Stimulated activated CD4-positive, alpha-beta T cell treated with anti-CD3 and anti-CD28 coated beads, Interleukin-4, amount 100 ng/mL, for 24 hours (primary cell): Measurements from ENCODE around the gene ASF1B.
"Not testable (repeated sequence)": the region's sequence is repeated elsewhere in the genome, so short reads cannot be mapped to it uniquely, and the experiment has no call there.

ENCODE experiments used
- DNase-seq: peaks from one replicate; pipeline ENCODE4 v3.0.0-alpha.2; 2020

Gene ASF1B

DNA sequence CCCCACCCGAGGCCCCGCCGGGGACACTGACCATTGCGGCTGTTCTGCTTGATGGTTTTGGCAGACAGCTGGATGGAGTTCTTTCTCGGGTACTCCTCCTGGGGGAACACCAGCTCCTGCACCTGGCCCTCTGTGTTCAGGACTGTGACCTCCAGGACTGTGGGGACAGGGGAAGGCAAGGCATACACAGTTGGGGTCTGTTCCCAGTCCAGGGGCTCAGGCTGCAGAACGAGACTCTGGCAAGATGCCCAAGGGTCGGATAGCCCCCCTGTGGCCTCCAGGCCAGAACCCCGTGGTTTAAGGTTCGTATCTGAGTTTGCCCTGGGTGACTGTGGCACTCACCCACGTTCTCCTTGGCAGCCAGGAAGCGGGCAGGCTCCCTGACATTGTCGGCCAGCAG is 22.7 kb upstream of the ASF1B start:
- DNase-seq, result no peak

DNA sequence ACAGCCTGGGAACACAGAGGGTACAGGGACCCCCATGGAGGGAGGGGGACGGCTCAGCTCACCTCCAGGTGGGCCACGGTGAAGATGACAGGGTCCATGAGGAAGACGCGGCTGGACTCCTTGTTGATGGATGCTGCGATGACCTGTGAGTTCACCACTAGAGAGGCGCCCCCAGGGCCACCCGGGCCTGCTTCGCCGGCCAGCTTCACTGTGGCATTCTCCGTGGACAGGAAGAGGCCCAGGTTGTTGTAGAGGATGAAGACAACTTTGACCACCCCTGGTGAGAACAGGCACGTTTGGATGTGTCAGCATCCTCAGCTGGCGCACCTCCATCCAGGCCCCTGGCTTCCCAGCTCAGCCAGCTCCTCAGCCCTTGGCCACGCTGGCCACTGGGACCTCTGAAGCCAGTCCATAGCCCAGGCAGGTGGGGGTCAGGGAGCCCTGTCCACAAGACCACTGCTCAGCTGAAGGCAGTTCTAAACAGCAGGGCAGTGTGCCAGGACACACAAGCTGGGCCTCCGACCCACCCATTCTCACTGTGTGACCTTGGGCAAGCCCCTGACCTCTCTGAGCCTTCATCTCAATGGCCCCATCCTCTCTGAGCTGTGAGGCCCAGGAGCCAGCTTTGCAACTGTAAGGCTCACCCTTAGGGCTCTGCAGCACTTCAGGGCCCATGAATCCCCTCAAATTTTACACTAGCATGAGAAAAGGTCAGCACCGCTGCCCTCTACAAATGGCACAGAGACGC is 22.1 kb upstream of the ASF1B start:
- no peak for DNase-seq

DNA sequence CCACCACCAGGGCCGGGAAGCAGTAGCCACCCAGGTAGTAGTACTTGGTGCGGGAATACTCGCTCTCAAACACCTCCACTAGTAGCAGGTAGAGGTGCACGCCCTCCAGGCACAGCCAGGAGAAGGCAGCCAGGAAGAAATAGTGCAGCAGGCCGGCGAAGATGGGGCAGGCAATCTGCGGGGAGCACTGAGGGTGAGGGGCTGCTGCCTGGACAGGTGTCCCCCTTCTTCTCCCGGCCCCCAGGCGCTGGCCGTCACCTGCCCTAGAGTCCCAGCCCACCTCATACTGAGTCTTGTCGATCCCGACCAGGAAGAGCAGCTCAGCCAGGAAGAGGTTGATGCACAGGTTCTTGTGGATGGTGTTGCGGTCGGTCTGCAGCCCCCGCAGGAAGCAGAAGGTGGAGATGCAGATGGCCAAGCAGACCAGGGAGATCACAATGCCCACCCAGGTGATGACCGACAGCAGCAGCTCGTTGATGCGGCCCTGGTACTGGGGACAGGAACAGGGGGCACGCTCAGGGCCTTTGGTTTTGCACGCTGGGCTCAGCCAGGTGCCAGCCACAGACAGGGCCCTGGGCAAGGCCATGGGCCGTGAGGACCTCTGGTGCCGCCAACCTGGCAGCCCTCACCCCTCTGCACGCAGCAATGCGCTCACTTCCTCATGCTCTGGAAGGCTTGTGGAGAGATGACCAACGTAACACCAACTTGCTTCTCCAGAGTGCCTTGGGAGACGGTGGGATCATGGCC is 20.8 kb upstream of the ASF1B start:
- no peak for DNase-seq

DNA sequence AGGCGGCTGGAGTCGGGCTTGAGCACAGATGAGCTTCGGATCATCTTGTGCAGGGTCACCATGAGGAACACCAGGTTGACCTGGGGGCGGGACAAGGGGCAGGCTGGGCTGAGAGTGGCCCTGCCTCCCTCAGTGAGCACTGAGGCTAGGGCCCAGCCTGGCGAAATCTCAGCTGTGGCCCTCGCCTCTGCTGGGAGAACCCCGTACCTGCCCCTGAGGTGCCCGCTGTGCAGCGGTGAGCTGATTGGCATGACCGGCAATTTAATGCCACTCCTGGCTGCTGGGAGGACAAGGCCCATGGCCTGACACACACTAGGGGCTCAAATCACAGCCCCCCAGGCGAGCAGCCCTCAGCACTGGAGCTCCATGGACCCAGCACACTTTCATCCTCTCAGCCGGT is 19.7 kb upstream of the ASF1B start:
- no peak for DNase-seq

DNA sequence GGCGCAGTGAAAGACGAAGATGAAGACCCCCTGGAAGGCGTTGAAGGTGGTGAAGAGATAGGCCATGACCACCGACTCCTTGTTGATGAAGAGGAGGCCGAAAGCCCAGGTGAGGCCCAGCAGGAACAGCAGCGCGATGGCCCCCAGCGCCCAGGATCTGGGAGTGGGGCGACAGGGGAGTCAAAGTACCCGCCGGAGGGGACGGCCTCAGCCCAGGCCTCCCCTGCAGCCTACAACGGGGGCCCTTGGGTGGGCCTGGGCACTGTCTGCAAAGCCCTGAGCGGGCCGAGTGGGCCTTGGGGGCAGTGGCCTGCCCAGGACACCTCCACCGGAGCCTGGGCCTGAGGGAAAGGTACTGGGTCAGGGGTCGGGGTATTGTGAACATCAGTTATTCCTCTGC is 19.0 kb upstream of the ASF1B start:
- no peak for DNase-seq

DNA sequence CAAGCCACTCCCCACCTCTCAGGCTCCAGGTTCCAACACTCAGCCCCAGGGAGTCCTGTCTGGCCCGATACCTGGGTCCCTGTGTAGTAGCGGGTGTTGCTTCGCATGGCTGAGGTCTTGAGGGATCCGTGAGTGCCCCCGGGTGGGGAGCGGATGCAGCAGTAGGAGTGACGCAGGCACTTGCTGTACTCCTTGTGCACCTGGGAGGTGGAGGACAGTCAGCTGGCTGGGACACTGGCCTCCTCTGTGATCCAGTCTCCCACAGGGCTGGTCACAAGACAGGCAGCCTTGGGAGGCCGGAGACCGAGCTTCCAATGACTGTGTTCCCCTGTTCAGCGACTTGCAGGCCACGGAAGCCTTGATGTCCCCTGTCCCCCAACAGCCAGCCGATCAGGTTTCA is 16.3 kb upstream of the ASF1B start:
- DNase-seq, result no peak

DNA sequence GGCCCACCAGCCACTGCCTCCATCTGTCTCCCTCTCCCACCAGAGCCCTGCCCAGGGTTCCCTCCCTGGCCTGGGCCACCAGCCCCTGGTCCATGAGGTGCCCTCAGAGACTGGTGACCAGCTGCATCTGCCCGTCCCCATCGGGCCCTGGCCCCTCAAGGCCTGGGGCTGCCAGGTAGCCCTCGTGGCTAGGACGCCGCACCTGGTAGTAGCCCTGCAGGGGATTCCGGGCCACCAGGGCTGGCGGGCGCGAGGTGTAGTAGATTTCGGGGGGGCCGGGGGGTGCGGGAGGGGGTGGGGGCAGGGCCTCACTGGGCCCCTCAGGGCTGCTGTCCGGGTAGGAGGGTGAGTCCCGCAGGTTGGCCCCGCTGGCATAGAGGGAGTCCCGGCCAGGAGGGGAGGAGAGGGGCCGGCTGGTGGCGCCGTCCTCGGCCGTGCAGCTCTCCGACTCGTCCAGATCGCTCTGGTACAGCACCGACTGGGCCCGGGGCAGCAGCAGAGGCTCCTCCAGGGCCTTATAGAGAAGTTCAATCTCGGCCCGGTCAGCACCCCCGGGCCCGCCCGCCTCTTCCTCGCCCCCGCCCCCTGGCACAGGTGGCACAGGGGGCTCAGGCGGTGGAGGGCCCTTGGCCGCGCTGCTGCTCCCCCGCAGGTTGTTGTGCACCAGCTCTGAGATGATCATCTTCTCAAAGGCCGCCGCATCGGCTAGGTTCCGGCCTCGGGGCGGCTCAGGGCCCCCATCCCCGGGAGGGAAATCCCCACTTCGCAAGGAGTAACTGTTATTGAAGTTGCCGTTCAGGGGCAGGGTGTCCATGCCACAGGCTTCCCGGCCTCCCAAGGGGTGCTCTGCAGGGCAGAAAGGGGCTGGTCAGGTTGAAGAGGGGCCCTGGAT is 14.6 kb upstream of the ASF1B start:
- DNase-seq, result no peak

DNA sequence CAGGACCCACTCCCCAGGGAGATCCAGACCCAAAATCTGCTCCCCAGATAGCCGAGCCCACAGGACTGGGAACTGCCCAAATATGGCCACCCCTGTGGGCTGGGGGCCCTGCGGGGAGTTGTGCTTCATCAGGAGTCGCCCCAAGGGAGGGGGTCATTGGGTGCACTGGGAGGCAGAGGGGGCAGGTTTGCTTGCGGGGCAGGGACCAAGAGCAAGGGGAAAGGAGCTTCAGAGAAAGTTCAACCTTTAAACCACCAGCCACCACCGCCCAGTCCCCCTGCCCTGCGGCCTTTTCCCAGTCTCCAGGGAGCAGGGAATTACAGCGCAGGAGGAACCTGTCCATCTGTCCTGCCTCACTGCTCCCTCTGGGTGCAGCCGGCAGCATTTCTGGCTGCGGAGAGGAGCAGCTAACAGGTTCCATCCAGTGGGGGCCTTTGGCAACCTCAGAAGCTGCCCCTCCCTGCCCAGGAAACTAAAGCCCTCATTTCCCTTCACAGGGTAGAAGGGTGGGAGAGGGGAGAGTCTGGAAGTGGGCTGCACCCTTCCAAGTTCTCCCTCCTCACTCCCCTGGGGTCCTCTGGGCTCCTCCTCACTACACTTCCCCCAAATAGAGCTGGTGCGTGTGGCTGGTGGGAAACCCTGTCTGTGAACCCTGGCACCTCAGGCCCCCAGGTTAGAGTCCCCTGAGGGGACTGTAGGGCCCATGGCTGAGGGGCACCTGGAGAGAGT is 13.8 kb upstream of the ASF1B start:
- no peak for DNase-seq

DNA sequence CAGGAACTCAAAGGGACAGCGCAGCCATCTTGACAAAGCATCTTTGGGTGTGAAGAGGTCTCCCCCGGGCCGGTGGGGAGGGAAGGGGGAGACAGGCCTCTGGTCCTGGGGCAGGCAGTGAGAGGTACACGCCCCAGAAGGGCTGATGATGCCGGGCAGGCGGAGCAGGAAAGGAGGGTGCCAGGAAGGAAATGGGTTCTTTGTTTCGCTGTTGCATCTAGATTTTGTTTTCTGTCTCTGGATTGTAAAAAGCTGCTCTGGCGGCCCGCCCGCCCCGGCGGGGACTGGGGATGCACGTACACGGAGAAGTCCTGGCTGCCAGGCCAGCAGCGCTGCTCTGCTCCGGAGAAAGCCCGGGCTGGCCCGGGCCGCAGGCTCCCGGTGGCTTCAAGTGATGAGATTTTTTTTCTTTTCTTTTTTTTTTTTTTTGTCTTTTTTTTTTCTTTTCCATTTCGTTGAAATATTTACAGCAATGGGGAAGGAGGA is 13.2 kb upstream of the ASF1B start:
- peak; percentile 40 for DNase-seq

DNA sequence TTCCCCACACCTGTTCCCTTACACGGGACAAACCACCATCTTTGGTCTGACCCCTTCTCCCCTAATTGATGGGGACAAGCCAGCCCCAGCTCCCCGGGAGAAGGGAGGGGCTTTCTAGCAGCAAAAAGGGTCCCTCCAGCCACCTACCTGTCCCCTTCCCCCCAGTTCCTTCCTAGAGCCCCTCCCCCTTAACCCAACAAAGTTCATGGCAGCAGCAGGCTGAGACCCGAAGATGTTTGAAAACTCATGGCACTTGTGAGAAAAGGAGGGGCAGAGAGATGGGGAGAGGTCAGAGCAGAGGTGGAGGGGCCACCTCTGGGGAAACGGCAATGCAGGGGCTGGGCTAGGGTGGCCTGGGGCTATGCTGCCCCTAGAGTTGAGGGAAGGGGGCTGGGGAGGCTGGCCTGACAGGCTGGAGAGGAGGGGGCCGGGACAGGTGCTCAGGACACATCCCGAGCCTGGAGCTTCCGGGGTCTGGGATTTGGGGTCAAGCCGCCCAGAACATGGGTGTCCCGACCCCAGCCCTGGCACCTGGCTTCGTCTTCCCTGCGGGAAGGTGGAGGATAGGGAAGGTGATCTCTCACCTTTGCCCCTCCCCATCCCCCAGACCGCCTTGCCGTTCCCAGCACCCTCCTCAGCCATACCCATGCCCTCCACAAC is 12.5 kb upstream of the ASF1B start:
- DNase-seq, result no peak

DNA sequence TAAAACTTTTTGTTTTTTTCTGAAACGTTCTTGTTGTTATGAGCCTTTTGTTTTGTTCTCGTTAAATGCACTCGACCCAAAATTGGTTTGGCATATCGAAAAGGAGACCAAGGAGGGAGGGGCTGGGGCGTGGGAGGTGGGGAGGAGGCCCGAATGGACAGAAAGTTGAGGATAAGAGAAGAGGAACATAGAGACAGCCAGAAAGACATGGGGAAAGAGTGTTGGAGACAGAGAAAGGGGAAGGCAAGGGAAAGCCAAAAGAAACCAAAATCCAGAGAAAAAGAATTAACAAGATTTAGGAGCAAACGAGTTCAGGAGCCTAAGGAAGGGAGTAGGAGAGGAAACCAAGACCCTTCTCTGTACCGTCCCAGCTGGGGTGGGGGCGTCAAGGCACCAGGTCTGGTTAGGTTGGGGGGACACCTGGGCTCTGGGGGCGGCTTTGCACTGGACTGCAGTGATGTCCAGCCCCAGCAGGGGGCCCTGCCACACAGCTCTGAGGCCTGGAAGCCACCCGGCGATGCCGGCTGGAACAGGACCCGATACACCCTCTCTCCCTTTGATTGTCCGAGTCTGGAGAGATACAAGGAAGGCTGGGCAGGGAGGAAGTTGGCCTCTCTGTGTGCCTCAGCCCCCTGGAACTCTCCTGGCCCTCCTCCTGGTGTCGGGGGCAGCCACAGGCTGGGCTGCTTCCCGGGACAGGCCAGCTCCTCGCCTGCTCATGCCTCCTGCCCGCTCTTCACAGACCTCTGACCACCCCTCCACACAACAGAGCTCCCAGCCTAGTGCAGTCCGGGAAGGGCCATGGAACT is 11.6 kb upstream of the ASF1B start:
- peak; percentile 52 for DNase-seq

DNA sequence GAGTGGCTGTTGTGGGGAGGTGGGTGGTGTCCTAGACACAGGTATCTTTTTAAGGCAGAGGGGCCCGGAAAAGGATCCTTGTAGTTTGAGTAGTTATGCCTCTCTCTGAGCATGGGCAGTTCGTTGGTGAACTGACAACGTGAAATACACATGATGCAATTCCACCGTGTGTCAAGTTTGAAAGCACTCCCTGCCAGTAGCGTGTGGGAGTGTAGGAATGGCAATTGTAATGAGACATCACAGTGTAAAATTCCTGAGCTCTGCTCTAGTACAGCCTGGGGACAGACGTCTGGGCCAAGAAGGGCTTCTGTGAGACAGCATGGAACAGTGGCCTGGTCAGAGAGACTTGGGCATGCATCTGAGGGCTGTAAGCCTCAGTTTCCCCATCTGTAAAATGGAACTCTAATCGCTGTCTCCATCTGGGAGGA is 10.4 kb upstream of the ASF1B start:
- DNase-seq, result no peak

DNA sequence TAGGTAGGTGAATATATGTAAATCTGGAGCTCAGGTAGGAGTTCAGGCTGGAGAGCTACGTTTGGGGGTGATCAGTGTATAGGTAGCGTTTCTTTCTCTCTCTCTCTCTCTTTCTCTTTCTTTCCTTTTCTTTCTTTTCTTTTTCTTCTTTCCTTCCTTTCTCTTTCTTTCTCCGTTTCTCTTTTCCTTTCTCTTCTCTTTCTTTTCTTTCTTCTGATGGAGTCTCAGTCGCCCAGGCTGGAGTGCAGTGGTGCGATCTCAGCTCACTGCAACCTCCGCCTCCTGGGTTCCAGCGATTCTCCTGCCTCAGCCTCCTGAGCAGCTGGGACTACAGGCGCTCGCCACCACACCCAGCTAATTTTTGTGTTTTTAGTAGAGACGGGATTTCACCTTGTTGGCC is 9.8 kb upstream of the ASF1B start:
- DNase-seq, result not testable (repeated sequence)

DNA sequence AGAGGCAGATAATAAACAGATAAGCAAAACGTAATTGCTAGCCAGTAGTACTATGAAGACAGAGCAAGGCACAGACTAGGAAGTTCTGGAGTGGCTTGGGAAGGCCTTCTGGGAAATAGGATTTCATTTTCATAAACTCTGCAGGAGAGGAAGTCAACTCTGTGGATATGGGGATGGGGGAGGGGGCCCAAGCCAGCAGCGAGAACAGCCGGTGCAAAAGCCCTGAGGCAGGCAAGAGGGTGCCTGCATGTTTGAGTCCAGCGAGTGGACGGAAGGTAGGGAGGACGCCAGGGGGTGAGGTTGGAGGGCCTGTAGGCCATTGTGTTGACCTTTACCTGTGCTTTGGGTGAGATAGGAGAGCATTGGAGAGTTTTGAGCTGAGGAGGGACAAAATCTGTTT is 9.0 kb upstream of the ASF1B start:
- no peak for DNase-seq

DNA sequence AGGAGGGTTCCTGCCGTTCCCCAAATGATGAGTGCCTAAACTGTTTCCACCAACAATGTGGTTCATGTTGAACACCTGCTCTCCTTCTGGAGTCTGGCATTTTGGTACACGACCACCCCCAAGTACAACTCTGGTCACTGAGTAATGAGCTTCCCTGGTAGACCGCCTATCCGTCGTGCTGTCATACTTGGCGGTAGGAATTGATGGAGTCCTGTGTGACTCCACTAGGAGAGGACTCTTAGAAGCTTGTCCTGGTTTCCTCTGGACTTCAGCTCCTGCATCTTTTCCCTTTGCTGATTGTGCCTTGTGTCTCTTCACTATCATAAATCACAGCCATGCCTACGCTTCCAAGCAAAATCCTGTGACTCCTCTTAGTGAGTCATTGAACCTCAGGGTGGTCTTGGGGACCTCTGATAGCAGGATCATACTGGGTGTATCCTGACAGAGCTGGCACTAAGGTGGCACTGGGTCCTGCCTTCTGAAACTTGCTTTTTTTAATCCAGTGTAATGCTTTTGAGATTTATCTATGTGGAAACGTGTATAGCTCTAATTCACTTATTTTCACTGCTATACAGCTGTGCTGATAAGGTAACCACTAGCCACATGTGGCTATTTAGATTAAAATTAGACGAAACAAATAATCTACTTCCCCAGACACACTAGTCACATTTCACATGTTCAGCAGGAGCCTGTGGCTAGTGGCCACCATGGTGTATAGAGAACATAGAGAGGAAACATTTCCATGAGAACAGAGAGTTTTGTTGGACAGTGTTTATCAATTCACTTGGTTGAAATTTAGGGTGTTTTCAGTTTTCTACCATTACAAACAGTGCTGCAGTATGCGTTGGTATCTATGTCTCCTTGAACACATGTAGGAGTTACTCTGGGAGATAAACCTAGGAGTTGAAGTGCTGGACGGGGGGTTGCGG is 6.1 kb upstream of the ASF1B start:
- DNase-seq, result no peak

DNA sequence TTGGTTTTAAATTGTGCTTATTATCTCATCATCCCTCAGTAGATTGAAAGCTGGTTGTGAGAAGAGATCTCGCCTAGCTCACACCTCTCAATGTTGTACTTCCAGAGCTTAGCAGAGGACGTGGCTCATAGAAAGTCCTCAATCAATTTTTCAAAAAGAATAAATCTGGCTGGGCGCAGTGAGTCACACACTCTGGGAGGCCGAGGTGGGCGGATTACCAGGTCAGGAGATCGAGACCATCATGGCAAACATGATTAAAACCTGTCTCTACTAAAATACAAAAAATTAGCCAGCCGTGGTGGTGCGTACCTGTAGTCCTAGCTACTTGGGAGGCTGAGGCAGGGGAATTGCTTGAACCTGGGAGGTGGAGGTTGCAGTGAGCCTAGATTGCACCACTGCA is 4.7 kb upstream of the ASF1B start:
- DNase-seq, result no peak

DNA sequence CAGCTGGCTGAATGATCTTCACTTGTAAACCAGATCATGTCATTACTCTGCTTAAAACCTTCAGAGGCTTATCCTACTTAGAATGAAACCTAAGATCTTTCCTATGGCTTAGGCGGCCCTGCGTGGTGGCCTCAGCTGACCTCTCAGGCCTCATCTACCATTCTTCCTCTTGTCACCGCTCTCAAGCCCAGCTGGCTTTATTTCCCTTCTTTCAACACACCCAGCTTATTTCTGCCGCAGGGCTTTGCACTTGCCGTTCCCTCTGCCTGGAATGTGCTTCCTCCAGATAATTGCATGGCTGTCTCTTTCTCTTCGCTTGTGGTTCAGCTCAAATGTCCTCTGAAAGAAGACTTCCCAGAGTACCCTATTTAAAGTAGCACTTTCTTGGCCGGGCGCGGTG is 3.6 kb upstream of the ASF1B start:
- DNase-seq, result no peak

DNA sequence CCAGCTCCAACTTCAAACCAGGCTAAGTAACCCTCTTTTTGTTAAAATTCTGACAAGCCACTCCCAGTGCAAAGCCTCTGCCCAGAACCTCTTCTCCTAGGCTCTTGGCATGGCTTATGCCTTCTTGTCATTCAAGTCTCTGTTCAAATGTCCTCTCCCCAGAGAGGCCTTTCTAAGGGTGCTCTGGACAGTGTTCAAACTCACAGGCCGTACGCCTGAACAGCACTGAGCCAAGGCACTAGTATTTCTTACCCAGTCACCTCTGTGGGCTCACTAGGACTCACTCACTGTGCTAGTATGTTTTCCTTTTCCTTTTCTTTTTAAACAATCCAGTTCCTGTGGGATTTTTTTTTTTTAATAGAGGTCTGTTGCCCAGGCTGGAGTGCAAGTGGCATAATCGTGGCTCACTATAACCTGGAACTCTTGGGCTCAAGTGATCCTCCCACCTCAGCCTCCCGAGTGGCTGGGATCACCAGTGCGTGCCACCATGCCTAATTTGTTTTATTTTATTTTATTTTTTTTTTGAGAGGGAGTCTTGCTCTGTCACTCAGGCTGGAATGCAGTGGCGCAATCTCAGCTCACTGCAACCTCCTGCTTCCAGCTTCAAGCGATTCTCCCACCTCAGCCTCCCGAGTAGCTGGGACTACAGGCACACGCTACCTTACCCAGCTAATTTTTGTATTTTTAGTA is 2.3 kb upstream of the ASF1B start:
- DNase-seq, result no peak

DNA sequence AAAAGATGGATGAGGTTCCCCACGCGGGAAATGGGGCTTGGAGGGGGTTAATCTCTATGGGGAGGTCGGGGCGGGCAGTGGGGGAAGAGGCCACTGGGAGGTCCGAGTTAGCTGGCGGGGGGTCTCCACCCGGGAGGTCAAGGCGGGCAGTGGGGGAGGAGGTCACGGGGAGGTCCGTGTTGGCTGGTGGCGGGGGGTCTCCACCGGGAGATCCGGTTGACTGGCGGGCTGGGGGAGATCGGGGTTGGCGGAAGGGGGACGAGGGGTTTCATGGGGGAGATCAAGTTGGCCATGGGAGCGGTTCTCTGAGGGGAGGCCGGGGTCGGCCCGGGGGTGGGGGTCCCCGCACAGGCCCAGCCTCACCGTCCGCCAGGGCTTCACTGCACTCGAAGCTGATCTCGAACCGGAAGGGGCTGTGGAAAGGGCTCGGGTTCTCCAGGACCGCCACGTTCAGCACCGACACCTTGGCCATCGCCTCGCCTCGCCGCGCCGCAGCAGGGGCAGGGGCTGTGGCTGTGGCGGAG is 342 bp downstream of the ASF1B start:
- DNase-seq, result no peak
